Measurements from ENCODE around the gene EPG5. TPM values are rescaled to one million over a fixed set of nuclear protein-coding genes. Genes with fewer than 3 reads are reported as not detected.

EPG5 gene
- total RNA-seq, 1 experiment from 2014 or later: 22.7 TPM

DNA sequence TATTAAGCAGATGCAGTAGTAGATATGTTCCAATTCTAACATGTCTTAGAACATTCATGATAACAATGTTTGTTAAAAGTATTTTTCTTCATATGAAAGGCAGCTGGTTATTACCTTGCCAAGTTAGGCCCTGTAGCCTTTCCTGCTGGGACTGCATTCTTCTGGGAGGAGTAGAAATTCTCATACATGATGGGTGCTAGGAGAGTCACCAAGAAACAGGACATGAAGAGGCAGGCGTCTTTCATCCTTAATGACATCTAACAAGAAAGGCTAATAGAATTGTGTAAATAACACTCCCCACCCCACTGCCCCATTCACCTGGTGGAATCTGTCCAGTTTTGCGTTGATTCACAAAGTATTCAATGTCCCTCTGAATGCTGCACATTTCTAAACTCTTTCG, 24.7 kb upstream of the EPG5 start:
- H3K4me3 Mint-ChIP-seq: no peak overlapping the region
- TF ChIP-seq ZNF232 (CRISPR knock-in tag; IDR thresholded peaks at IDR 0.05): no peak
- TF ChIP-seq ZNF671 (CRISPR knock-in tag; IDR thresholded peaks at IDR 0.05): no peak
- TF ChIP-seq, protein P1, sequence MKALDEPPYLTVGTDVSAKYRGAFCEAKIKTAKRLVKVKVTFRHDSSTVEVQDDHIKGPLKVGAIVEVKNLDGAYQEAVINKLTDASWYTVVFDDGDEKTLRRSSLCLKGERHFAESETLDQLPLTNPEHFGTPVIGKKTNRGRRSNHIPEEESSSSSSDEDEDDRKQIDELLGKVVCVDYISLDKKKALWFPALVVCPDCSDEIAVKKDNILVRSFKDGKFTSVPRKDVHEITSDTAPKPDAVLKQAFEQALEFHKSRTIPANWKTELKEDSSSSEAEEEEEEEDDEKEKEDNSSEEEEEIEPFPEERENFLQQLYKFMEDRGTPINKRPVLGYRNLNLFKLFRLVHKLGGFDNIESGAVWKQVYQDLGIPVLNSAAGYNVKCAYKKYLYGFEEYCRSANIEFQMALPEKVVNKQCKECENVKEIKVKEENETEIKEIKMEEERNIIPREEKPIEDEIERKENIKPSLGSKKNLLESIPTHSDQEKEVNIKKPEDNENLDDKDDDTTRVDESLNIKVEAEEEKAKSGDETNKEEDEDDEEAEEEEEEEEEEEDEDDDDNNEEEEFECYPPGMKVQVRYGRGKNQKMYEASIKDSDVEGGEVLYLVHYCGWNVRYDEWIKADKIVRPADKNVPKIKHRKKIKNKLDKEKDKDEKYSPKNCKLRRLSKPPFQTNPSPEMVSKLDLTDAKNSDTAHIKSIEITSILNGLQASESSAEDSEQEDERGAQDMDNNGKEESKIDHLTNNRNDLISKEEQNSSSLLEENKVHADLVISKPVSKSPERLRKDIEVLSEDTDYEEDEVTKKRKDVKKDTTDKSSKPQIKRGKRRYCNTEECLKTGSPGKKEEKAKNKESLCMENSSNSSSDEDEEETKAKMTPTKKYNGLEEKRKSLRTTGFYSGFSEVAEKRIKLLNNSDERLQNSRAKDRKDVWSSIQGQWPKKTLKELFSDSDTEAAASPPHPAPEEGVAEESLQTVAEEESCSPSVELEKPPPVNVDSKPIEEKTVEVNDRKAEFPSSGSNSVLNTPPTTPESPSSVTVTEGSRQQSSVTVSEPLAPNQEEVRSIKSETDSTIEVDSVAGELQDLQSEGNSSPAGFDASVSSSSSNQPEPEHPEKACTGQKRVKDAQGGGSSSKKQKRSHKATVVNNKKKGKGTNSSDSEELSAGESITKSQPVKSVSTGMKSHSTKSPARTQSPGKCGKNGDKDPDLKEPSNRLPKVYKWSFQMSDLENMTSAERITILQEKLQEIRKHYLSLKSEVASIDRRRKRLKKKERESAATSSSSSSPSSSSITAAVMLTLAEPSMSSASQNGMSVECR (CRISPR knock-in tag; IDR thresholded peaks at IDR 0.05; ENCODE audit: borderline replicate concordance): no peak
- TF ChIP-seq, protein P2, sequence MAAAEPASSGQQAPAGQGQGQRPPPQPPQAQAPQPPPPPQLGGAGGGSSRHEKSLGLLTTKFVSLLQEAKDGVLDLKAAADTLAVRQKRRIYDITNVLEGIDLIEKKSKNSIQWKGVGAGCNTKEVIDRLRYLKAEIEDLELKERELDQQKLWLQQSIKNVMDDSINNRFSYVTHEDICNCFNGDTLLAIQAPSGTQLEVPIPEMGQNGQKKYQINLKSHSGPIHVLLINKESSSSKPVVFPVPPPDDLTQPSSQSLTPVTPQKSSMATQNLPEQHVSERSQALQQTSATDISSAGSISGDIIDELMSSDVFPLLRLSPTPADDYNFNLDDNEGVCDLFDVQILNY (CRISPR knock-in tag; IDR thresholded peaks at IDR 0.05): no peak
- TF ChIP-seq, protein P3, sequence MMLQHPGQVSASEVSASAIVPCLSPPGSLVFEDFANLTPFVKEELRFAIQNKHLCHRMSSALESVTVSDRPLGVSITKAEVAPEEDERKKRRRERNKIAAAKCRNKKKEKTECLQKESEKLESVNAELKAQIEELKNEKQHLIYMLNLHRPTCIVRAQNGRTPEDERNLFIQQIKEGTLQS (CRISPR knock-in tag; conservative IDR thresholded peaks at IDR 0.05): no peak
- no peak for TF ChIP-seq ZNF396 (CRISPR knock-in tag; IDR thresholded peaks at IDR 0.05; ENCODE audit: borderline replicate concordance)
- no peak for TF ChIP-seq TP53 (CRISPR knock-in tag; IDR thresholded peaks at IDR 0.05)
- no peak for TF ChIP-seq JUN (CRISPR knock-in tag; IDR thresholded peaks at IDR 0.05)
- no peak for TF ChIP-seq JAZF1 (CRISPR knock-in tag; IDR thresholded peaks at IDR 0.05)
- TF ChIP-seq SP1 (CRISPR knock-in tag; conservative IDR thresholded peaks at IDR 0.05): no peak
- ChIA-PET POLR2A (no interaction called here), CTCF (no interaction called here)
- H3K36me3 Mint-ChIP-seq: no peaks in the 10 kb centered on the region
- DNase-seq (ENCODE audit: low spot score) (no peak), ATAC-seq (no peak)
- no peak overlapping the region for H3K27ac Mint-ChIP-seq
- no peaks in the 10 kb centered on the region for H3K9me3 Mint-ChIP-seq
- H3K27me3 Mint-ChIP-seq (ENCODE audit: low read depth): no peaks in the 10 kb centered on the region
- peaks cover 3% of the 10 kb centered on the region for H3K4me1 Mint-ChIP-seq

DNA sequence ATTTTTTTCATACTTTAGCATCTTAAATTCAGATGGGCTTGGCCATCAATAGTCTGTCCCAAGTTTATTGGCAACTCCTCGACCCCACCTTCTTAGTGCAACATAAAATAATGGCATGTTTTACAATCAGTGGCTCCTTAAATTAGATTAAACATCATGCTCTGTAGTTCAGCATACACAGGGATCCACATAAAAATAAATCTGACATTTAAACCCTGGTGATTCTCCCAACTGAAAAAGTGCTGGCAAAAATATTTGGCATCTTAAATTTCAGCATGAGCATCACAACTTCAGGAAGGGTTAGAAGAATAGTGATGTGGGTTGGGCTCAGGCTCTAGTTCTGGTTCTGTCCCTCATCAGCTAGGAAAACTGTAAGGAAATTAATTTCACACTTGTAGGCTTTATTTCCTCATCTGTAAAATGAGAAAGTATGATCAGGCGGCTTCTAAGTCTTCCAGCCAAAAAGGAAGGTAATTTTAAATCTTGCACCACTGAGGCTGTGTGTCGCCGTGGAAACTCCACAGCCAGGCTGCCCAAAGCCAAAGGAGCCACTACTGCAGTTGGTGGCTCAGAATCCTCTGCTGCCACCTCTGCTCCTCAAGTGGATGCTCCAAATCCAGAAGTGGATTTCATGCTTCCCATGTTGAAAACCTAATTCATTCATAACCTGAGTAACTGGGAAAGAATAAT, 17.6 kb upstream of the EPG5 start:
- ChIA-PET CTCF (no interaction called here), POLR2A (no interaction called here)
- no peak overlapping the region for H3K4me3 Mint-ChIP-seq
- no peaks in the 10 kb centered on the region for H3K9me3 Mint-ChIP-seq
- no peaks in the 10 kb centered on the region; the same call in 1 of the 2 replicates for H3K27me3 Mint-ChIP-seq (ENCODE audit: low read depth)
- no peaks in the 10 kb centered on the region for H3K36me3 Mint-ChIP-seq
- ATAC-seq: no peak
- no peaks in the 10 kb centered on the region for H3K4me1 Mint-ChIP-seq
- no peak overlapping the region for H3K27ac Mint-ChIP-seq
- TF ChIP-seq CBFB (CRISPR knock-in tag; IDR thresholded peaks at IDR 0.05; ENCODE audit: low read depth): no peak
- TF ChIP-seq, protein P4, sequence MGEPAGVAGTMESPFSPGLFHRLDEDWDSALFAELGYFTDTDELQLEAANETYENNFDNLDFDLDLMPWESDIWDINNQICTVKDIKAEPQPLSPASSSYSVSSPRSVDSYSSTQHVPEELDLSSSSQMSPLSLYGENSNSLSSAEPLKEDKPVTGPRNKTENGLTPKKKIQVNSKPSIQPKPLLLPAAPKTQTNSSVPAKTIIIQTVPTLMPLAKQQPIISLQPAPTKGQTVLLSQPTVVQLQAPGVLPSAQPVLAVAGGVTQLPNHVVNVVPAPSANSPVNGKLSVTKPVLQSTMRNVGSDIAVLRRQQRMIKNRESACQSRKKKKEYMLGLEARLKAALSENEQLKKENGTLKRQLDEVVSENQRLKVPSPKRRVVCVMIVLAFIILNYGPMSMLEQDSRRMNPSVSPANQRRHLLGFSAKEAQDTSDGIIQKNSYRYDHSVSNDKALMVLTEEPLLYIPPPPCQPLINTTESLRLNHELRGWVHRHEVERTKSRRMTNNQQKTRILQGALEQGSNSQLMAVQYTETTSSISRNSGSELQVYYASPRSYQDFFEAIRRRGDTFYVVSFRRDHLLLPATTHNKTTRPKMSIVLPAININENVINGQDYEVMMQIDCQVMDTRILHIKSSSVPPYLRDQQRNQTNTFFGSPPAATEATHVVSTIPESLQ (CRISPR knock-in tag; IDR thresholded peaks at IDR 0.05): no peak
- no peak for TF ChIP-seq EMX1 (CRISPR knock-in tag; IDR thresholded peaks at IDR 0.05)
- TF ChIP-seq, protein P5, sequence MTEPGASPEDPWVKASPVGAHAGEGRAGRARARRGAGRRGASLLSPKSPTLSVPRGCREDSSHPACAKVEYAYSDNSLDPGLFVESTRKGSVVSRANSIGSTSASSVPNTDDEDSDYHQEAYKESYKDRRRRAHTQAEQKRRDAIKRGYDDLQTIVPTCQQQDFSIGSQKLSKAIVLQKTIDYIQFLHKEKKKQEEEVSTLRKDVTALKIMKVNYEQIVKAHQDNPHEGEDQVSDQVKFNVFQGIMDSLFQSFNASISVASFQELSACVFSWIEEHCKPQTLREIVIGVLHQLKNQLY (CRISPR knock-in tag; IDR thresholded peaks at IDR 0.05): no peak
- TF ChIP-seq, protein P6, sequence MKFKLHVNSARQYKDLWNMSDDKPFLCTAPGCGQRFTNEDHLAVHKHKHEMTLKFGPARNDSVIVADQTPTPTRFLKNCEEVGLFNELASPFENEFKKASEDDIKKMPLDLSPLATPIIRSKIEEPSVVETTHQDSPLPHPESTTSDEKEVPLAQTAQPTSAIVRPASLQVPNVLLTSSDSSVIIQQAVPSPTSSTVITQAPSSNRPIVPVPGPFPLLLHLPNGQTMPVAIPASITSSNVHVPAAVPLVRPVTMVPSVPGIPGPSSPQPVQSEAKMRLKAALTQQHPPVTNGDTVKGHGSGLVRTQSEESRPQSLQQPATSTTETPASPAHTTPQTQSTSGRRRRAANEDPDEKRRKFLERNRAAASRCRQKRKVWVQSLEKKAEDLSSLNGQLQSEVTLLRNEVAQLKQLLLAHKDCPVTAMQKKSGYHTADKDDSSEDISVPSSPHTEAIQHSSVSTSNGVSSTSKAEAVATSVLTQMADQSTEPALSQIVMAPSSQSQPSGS (CRISPR knock-in tag; IDR thresholded peaks at IDR 0.05; ENCODE audit: borderline replicate concordance, low read depth): no peak
- DNase-seq (ENCODE audit: low spot score): no peak

Measured in WTC11 (cell line).